GM19193 (cell line): ENCODE results near the gene SPTLC1.

ENCODE experiments used
- POLR2A ChIP-seq: IDR thresholded peaks from 4 replicates; pipeline ENCODE4 v1.6.1; 2011; ENCODE audit not compliant: insufficient read depth, insufficient read length; ENCODE audit errors: extremely low read depth

The SPTLC1 gene, protein sequence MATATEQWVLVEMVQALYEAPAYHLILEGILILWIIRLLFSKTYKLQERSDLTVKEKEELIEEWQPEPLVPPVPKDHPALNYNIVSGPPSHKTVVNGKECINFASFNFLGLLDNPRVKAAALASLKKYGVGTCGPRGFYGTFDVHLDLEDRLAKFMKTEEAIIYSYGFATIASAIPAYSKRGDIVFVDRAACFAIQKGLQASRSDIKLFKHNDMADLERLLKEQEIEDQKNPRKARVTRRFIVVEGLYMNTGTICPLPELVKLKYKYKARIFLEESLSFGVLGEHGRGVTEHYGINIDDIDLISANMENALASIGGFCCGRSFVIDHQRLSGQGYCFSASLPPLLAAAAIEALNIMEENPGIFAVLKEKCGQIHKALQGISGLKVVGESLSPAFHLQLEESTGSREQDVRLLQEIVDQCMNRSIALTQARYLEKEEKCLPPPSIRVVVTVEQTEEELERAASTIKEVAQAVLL

DNA sequence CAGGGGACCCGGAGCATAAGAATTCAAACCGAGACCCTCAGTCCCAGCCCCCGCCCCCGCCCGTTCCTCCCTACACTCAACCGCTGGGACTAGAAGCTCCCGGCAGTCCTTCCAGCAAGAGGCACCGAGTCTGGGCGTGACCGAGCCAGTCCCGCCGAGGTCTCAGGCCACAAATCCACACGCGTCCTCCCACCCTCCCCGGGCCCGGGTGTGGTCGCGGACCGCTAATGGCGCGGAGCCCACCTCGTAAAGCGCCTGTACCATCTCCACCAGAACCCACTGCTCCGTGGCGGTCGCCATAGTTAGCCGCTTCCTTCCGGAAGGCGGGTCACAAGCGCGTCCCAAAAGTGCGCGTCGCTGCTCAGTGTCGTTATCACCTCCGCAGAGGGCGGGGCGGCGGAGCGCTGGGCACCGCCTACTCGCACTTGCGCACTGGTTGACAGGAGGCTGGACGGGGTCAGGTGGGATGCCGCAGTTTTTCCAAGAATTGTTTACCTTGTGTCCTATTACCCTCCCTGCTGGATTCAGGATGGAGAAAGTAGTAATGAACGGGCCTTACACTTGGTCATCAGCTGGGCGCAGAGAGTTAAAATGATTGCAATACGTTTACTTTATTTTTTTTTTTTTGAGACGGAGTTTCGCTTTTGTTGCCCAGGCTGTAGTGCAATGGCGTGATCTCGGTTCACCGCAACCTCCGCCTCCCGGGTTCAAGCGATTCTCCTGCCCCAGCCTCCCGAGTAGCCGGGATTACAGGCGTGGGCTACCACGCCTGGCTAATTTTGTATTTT, at the start of gene SPTLC1:
SPTLC1 (minus strand) TSS at position 343 of the 788 bp plus-strand sequence; CDS start at position 300, 43 bp downstream.
- peak; percentile 94 for TF ChIP-seq POLR2A

DNA sequence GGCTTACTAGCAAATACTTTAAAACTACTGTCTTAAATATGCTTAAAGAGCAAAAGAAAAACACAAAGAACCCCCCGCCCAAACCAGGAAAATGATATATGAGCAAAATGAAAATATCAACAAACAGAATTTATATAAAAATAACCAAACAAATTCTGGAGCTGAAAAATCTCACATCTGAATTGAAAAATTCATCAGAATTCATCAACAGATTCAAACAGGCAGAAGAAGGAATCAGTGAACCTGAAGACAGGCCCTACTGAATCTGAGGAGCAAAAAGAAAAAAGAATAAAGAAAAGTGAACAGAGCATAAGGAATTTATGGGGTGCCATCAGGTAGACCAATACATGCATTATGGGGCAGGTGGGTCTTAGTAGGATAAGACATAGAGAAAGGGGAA, 49.8 kb upstream of the SPTLC1 start:
- TF ChIP-seq POLR2A = no peak

DNA sequence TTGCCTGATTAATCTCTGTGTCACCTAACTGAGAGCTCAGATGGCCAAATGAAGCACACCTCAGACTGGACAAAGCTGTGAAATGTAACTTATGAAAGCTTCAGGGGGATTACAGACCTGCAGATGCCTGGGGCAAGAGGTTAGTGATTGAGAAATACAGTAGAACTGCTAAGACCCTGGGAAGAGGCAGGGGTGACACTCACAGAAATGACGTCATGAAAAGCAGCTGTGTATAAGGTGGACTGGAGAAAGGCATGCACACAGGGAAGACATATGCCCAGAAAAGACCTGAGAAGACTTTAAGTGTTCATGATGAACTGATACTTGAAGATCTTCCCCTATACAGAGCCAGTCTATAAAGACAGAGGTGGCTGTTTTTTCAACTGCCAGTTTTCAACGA, 49.3 kb upstream of the SPTLC1 start:
- no peak for TF ChIP-seq POLR2A

DNA sequence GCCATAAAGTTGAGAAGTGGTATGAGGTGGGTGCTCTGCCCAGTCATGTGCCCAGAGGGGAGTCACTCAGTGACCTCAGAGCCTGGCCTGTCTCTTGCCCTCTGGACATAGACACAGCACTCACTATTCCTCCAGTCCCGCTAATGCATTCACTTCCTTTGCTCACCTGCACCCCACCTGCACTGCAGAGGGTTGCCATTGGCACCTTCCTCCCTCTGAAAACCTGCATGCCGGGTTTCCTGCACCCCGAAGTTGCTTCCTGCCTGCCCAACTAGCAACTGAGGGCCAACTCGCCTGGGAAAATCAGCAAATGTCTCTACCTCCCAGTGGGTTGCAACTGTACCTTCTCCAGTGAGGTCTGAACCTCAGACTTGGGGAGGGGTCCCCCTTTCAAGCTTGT, 48.1 kb upstream of the SPTLC1 start:
- no peak for TF ChIP-seq POLR2A

DNA sequence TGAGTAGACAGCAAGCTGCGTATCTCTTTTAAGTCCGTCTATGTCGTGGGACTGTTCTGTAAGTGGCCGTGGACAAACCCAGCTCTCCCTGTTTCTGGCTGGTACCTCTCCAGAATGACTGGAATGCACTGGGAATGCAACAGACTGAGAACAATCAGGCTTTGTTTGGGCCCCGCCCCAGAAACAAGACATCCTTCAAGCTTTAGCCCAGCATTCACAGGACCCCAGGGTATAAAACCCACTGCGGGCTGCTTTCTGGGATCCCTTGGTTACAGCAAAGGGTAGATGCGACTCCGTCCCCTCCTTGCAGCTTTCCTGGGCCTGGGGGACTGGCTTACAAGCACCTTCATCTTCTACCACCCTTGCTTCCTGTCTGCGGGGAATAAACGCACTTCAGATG, 45.6 kb upstream of the SPTLC1 start:
- no peak for TF ChIP-seq POLR2A

DNA sequence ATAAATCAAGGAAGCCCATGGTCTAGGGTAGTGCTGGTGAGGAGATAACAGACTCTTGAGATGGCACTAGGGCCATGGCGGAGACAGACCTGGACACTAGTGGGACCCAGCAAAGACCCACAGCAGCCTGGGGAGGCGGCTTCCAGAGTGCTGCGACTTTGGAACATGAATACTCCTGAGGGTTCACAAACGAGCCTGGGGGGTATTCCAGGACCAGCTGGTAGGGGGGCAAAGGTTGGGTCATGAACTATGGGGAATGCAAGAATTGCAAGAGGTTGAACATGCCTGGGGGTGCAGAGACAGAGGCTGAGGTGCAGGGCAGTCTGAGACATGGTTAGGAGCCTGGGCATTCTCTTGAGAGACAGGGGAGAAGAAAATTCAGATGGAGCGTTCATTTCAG, 43.8 kb upstream of the SPTLC1 start:
- TF ChIP-seq POLR2A = no peak

DNA sequence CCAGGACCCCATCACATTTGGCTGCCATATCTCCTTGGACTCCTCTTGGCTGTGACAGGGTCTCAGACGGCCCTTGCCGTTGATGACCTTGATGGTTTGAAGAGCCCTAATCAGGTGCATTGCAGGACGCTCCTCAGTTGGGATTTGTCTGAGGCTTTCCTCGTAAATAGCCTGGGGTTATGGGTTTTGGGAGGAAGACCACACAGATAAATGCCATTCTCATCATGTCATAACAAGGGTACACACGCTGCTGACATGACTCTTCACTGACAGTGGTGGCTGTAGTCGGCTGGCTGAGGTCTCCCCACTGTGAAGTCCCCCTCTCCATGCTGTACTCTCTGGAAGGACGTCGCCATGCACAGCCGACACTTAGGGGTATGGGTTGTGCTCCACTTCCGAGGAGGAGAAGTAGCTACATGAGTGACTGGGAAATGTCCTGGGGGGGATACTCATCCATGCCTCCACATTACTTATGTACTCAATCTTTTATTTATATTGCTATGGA, 42.9 kb upstream of the SPTLC1 start:
- TF ChIP-seq POLR2A = no peak

DNA sequence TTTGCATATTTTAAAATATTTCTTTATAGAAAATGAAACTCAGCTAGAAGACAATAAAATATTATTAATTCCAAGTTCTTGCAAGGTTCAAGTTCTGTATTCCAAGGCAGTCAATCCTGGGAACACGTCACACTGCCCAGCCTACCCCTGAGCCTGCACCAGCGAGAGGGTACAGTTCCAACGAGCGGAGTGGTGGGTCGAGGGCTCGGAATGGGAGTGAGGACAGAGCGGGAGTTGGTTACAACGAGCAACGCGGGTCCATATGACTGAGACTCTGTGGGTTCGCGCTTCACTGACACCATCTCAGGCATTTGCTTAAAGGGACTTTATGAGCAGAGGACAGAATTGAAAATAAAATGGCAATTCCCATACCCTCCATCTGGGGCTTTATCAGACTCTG, 40.0 kb upstream of the SPTLC1 start:
- no peak for TF ChIP-seq POLR2A

DNA sequence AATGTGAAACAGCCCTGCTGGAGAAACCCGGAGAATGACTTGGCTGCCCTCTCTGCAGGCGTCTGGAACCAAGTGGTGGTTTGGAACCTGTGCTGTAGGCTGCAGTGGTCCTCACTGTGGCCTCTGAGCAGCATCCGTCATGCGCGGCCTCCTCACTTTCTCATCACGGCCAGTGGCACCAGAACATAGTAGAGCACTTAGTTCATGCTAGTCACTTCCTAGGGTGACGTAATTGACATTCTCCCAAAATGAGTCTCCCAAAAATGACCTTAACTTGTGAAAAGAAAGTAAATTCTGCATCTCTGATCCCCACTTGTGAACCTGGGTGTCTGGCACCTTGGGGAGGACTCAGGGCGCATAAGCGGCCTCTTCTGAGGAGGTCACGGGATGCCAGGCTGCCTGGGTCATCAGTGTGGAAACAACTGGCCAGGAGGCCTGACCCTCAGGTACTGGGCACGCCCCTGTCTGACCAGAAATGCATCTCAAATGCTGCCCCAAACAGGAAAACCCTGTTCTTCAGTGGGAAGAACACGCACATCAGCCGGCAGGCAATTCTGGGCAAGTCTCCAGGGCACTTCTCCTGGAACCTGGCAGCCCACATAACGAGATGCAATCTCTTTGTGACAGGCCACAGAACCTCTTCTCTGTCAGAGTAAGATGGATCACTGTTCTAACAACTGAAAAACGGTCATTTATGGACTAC, 36.6 kb upstream of the SPTLC1 start:
- TF ChIP-seq POLR2A = no peak

DNA sequence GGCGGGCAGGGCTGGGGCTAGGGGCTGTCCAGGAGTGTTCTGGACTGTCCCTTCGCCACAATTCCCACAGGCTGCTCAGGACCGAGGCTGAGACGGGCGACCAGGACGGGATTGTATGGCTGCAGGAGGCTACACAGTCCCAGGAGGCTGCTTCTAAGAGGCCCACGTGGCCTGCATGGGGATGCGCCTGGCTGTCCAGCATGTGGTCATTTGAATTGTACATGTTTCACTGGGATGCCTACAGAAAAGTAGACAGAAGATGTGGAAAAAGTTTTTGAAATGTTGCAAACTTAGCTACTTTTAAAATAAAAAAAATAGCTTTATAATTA, 32.6 kb upstream of the SPTLC1 start:
- no peak for TF ChIP-seq POLR2A

DNA sequence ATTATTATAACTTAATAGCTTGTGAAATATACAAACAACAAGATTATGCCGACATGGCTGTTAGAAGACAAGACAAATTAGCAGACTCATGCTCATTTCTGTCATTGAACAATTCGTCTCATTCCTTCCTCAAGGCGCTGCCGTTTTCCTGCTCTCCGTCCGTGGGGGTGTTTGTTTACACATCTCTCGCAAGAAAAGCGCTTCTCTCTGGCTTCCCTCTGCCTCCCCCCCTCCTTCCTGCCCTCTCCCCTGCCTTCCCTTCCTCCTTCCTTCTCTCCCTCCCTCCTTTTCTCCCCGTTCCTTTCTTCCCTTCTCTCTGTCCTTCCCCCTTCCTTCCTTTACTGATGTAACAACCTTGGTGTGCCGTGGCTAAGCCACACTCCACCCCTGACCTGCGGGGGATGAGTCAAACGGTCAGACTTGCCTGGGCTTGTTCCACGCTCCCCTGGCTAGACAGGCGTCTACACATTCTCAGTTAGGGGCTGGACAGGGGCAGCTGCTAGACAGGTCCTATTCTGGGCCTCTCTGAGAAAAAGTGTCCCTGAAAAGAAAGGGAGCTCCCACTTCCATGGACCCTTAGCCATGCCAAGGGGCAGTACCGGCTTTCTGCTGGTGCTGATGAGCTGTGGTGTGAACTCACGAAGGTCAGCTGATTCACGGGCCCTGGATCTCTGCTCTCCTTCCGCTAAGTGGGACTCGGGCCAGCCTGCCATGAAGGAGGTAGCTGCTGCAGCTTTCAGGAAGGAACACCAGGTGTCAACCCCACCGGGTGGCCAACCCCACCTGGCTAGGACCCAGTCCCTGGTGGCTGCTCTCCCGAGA, 32.0 kb upstream of the SPTLC1 start:
- peak; percentile 52 for TF ChIP-seq POLR2A

DNA sequence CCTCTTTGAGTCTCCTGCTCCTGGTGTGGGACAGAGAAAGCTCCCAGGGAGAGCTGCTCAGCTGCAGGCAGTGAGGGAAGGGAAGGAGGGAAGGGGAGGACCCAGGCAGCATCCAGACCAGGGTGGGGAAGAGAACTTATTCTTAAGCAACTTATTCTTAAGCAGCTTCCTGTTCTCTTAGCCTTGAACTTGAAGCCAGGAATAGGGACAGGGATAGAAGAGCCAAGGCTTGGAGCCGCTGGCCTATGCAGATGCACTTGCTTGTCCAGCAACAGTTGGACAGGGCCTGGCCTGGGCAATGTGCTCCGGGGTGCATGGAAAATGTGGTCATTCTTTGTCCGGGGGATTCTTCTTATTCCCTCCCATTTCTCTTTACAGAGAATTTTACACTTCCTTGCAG, 31.4 kb upstream of the SPTLC1 start:
- TF ChIP-seq POLR2A = no peak

DNA sequence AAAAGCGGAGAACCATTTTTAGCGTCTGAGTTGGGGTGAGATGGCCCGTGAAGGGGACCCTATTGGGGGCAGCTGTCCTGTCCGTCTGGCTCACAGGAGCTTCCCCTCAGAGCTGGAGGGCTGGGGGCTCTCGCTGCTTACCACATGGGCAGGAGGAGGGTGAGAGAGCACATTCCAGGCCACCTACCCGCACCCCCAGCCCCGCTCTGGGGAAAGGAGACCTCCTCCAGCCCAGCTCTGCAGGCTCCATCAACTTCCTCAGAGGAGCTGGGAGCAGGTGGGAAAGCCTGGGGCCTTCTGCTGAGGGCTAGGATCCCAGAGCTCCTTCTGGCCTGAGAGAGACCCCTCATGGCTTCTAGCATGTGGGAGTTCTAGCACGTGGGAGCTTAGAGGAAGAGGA, 27.1 kb upstream of the SPTLC1 start:
- TF ChIP-seq POLR2A = no peak
